Transverse colon (tissue), 4 donors: ENCODE results near the gene S100A9. TPM values are rescaled to one million over a fixed set of nuclear protein-coding genes. Genes with fewer than 3 reads are reported as not detected.

Experiments used
- DNase-seq: peaks from one replicate; pipeline ENCODE4 v3.0.0-alpha.2; 2019
- H3K27ac ChIP-seq, 4 donors: fragments of 200-600 bp; sonication (generic); 2 replicates each; pipeline ENCODE4 v1.5.1; 2016 to 2018; ENCODE audit warnings: inconsistent platforms in 4 of 4
- H3K27me3 ChIP-seq: fragments of 200-600 bp; sonication (generic); 2 replicates; pipeline ENCODE4 v1.5.1; 2017; ENCODE audit warnings: inconsistent platforms
- H3K36me3 ChIP-seq, 4 donors: fragments of 200-600 bp; sonication (generic); 2 replicates each; pipeline ENCODE4 v1.5.1; 2017 to 2019; ENCODE audit warnings: inconsistent platforms in 4 of 4
- H3K4me1 ChIP-seq, 4 donors: fragments of 200-600 bp; sonication (generic); 2 replicates each; pipeline ENCODE4 v1.5.1; 2017 to 2020; ENCODE audit warnings: inconsistent platforms in 4 of 4
- H3K4me3 ChIP-seq, 4 donors: fragments of 200-600 bp; sonication (generic); 1 replicate in 1 of 4; 2 replicates in 3 of 4; pipeline versions ENCODE4 v1.5.1 to v1.6.1; 2017 to 2019; ENCODE audit warnings: inconsistent platforms in 4 of 4
- H3K9me3 ChIP-seq, 2 donors: fragments of 200-600 bp; sonication (generic); 2 replicates each; pipeline ENCODE4 v1.5.1; 2017 to 2019; ENCODE audit warnings: inconsistent platforms in 2 of 2
- CTCF ChIP-seq, 5 experiments: fragments of 200-600 bp in 3 of 5; fragments of 450-650 bp in 2 of 5; sonication (generic) in 3 of 5; IDR thresholded peaks; 1 replicate in 2 of 5; 2 replicates in 3 of 5; pipeline ENCODE4 v1.5.1; 2016 to 2017; ENCODE audit warnings: antibody characterized with exemption in 5 of 5, inconsistent platforms in 3 of 5, mild to moderate bottlenecking in 2 of 5, moderate library complexity in 1 of 5
- EP300 ChIP-seq: sonication (generic); formaldehyde crosslinking; IDR thresholded peaks from one replicate; pipeline ENCODE4 v1.6.1; 2017; ENCODE audit warnings: antibody characterized with exemption, low read depth
- POLR2A ChIP-seq: fragments of 450-650 bp; IDR thresholded peaks from one replicate; pipeline ENCODE4 v1.6.1; 2016; ENCODE audit warnings: antibody characterized with exemption, mild to moderate bottlenecking, moderate library complexity
- POLR2AphosphoS5 ChIP-seq, 3 donors: sonication (generic); formaldehyde crosslinking; IDR thresholded peaks; one replicate each; pipeline ENCODE4 v1.6.1; 2016; ENCODE audit warnings: antibody characterized with exemption in 3 of 3
- WGBS, 2 donors: methylation state at CpG; one replicate each; pipeline ENCODE4 v1.1.5; 2018; ENCODE audit warnings: low coverage in 1 of 2; 5-methylcytosine and 5-hydroxymethylcytosine counted together
- in situ Hi-C, 4 donors: fragments of 200-750 bp; cut with MboI; loops; one replicate each; pipeline versions ENCODE4 v1.15.0 to v1.15.1; 2017; ENCODE audit warnings: low sequenced_read_pairs in 3 of 4, low pct_ligation_motif_present in 1 of 4, low pct_unique_long_range_greater_than_20kb in 1 of 4
- intact Hi-C: fragments of 100-400 bp; cut with DNase I; formaldehyde crosslinking; loops from one replicate; pipeline ENCODE4 v1.15.1; 2023; ENCODE audit warnings: low total_unique reads
- total RNA-seq, 4 donors: library from RNA; depleted of rRNA; stranded (reverse); fragments of >200 nt; gene quantifications; one replicate each; pipeline ENCODE4 v1.1.0, GENCODE V29; 2016

The S100A9 gene
- total RNA-seq, 4 donors from 2014 or later: 24.0 to 99.0 (median 34.3) TPM

- H3K27me3 ChIP-seq: no peaks in the 10 kb centered on the region
- no peak overlapping the region for H3K27ac ChIP-seq
- intact Hi-C loops: no loop called here
- WGBS, 2 donors: 90 to 91% methylated on average over 2 to 7 of the region's 7 CpGs
- DNase-seq: no peak
- no peaks in the 10 kb centered on the region for H3K36me3 ChIP-seq
- H3K9me3 ChIP-seq: no peaks in the 10 kb centered on the region
- H3K4me3 ChIP-seq: no peak overlapping the region
- no peak for TF ChIP-seq POLR2A
- TF ChIP-seq CTCF (IDR thresholded peaks at IDR 0.05): no peak
- TF ChIP-seq POLR2AphosphoS5 (IDR thresholded peaks at IDR 0.05): no peak
- no peak for TF ChIP-seq EP300
- no peaks in the 10 kb centered on the region for H3K4me1 ChIP-seq
- in situ Hi-C loops: no loop called here
These were observed 41.9 kb downstream of the S100A9 start for GRCh38 chr1:153399401-153400055.

DNA sequence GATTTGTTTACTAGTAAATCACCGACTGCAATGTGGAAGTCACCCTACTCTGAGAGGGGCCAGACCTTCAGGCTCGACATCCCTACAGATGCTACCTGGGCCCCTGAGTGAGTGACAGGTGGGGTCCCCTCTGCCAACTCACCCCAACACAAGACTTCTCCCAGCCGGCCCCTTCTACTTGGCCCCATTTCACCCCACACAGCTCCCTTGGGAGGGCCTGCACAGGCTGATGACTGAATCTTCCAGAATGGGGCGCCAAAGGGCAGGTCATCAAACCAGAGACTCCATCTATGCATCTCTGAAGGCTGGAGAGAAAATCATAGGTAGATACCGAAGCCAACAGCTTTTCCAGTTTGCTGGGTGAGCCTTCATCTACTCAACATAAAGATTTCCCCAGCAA lies 42.6 kb downstream of the S100A9 start:
- WGBS, 2 donors: 47% methylated on average over 5 of the region's 5 CpGs; no CpG with 5 or more reads in 1 of the 2 donors
- TF ChIP-seq POLR2A (no peak), POLR2AphosphoS5 (IDR thresholded peaks at IDR 0.05) (no peak), EP300 (no peak), CTCF (IDR thresholded peaks at IDR 0.05) (no peak)
- in situ Hi-C loops (no loop called here), intact Hi-C loops (no loop called here)
- Histone ChIP-seq H3K9me3 (no peaks in the 10 kb centered on the region), H3K4me3 (no peak overlapping the region), H3K27ac (no peak overlapping the region), H3K36me3 (no peaks in the 10 kb centered on the region), H3K27me3 (no peaks in the 10 kb centered on the region), H3K4me1 (no peaks in the 10 kb centered on the region)
- DNase-seq: no peak

DNA sequence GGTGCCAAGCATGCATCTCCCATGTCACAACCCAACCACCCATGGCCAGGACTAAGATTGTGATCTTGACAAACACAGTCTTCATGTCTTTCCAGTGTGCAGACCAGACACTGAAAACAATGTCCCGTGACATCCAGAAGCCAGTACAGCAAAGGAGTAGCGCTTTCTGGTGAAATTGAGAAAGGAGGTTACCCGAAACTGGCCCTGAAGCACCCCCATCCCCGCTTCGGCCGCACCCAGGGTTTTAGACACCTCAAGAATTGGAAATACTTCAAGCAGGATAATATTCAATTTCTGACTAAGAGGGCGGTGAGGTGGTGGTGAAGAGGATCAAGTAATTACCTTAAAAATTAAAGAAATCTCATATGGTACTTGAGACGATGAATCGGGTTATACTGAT lies 43.8 kb downstream of the S100A9 start:
- intact Hi-C loops: no loop called here
- 92 to 94% methylated on average over 6 to 9 of the region's 9 CpGs for WGBS, 2 donors
- TF ChIP-seq EP300: no peak
- no peak overlapping the region for H3K4me3 ChIP-seq
- DNase-seq: no peak
- H3K9me3 ChIP-seq: no peaks in the 10 kb centered on the region
- in situ Hi-C loops: no loop called here
- H3K27me3 ChIP-seq: no peaks in the 10 kb centered on the region
- H3K36me3 ChIP-seq: no peaks in the 10 kb centered on the region
- no peaks in the 10 kb centered on the region for H3K4me1 ChIP-seq
- H3K27ac ChIP-seq: no peak overlapping the region

GRCh38 chr1:153402226-153402625 lies 44.6 kb downstream of the S100A9 start:
- intact Hi-C loops: no loop called here

More at GRCh38 chr1:153402226-153402625, 44.6 kb downstream of the S100A9 start:
- H3K4me1 ChIP-seq: no peaks in the 10 kb centered on the region
- H3K36me3 ChIP-seq: no peaks in the 10 kb centered on the region
- in situ Hi-C loops: no loop called here
- WGBS, 2 donors: 39 to 52% methylated on average over 2 of the region's 2 CpGs
- H3K9me3 ChIP-seq: no peaks in the 10 kb centered on the region
- no peak for DNase-seq
- H3K27ac ChIP-seq: no peak overlapping the region
- no peak for TF ChIP-seq CTCF (IDR thresholded peaks at IDR 0.05)
- no peak for TF ChIP-seq POLR2AphosphoS5 (IDR thresholded peaks at IDR 0.05)
- TF ChIP-seq EP300: no peak
- TF ChIP-seq POLR2A: no peak
- no peaks in the 10 kb centered on the region for H3K27me3 ChIP-seq
- no peak overlapping the region for H3K4me3 ChIP-seq
